Measurements from ENCODE around the gene ASCL5.

Gene ASCL5

DNA sequence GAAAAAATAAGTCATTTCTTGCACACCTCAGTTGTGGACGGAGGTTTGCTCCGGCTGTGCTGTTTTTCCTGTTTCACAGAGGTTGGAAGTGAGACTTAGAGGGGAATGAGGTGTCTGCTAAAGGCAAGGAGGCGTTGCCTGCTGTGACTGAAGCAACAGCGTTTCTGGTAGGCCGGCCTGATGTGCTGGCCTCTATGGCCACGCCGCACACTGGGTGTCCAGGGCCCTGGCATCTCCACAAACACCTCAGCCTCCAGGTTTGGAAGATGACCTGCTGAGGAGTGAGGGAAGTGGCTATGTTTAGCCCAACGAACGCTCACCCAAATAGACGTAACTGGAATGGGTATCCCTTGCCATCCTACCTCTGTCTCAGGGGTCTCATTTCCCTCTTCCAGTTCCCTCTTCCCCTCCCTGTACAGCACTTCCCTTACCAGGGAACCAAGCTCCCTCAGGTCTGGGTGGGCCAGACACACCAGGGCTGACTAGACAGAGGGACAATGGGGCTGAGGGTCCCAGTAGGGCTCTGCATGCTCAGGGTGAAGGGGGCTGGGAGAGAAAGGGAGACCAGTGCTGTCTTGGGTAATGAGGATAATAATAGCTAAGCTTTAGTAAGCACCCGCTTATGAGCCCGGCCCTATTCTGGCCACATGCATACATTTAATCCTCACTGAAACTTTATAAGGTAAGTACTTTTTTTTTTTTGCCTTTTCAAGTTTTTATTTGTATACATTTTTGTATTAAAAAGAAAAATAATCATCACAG is 26.6 kb downstream of the ASCL5 start:
- no peak for DNase-seq (ENCODE audit: insufficient read length)
- TF ChIP-seq POLR2A (IDR thresholded peaks at IDR 0.05; ENCODE audit: low read depth, low read length) (no peak), POLR2AphosphoS5 (IDR thresholded peaks at IDR 0.05; ENCODE audit: low read depth, low read length) (no peak), TAF1 (IDR thresholded peaks at IDR 0.05; ENCODE audit: borderline replicate concordance, low read depth, low read length) (no peak)
- FAIRE-seq, result no peak

DNA sequence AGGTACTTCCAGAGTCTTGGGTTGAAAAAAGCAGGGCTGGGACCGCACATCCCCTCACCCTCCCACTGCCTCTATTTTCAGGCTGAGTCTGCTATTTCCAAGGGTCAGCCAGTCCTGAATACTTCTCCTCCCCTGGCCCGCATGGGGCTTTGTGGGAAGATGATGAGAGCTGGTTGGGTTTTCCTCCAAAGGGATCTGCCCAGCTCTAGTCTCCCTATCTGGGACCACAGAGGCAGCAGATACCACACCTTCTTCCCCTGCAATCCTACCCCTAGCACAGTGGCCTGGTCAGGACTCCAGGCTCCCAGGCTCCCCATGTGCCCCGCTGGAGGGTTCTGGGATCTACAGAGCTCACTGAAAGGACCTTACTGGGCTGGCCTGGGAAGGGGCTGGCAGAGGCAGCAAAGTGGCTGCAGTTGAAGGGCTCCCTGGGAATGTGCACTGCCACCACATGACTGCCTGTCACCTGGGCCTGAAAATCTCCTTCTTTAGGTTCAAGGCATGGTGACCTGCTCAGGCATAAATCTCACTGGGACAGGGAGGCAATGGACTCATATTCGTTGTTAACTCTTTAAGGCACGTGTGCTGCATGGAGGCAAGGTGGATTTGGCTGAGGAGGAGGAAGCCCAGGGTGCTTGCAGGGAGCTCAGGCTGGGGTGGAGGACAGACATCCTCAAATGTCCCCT is 27.8 kb downstream of the ASCL5 start:
- DNase-seq (ENCODE audit: insufficient read length) (no peak), FAIRE-seq (no peak)
- TF ChIP-seq TAF1 (IDR thresholded peaks at IDR 0.05; ENCODE audit: borderline replicate concordance, low read depth, low read length) (no peak), POLR2A (IDR thresholded peaks at IDR 0.05; ENCODE audit: low read depth, low read length) (no peak), POLR2AphosphoS5 (IDR thresholded peaks at IDR 0.05; ENCODE audit: low read depth, low read length) (no peak)

DNA sequence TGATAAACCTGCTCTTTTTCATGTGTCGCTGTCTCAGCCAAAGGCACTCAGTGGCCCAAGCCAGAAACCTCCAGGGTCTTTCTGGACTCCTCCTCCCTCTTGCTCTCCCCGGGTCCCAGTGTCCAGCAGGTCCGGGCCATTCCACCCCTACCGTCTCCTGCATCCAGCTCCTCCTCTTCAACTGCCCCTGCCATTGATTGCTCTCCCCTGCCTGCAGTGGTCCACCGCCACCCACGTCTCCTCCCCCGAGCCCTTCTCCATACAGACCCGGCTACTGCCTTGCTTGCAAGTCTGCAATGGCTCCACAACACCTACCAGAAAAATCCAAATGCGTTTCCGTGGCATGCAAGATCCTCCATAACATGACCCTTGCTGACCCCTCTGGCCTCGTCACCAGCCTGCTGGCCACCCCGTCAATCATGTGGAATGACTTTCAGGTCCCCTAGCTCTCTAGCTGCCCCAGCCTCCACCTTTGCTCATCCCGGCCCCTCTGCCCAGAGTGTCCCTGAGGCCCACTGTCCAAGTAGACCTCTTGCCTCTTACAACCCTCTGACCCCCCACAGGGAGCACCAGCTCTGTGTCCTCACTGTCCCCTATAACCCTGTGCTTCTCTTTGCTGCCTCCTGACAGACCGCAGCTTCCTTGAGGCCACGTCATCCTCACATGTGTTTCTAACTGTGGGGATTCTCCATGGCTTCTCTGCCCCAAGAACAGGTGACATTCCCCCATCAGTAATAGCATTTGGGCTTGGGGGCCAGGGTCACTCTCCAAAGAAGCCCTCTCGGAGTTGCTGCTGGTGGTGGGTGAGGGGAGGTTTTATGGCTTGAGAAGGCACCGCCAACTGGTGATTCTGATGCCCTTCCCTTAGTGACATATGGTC is 29.8 kb downstream of the ASCL5 start:
- FAIRE-seq (no peak), DNase-seq (ENCODE audit: insufficient read length) (no peak)
- TF ChIP-seq POLR2A (IDR thresholded peaks at IDR 0.05; ENCODE audit: low read depth, low read length), result no peak
- TF ChIP-seq POLR2AphosphoS5 (IDR thresholded peaks at IDR 0.05; ENCODE audit: low read depth, low read length), result no peak
- TF ChIP-seq TAF1 (IDR thresholded peaks at IDR 0.05; ENCODE audit: borderline replicate concordance, low read depth, low read length), result no peak

DNA sequence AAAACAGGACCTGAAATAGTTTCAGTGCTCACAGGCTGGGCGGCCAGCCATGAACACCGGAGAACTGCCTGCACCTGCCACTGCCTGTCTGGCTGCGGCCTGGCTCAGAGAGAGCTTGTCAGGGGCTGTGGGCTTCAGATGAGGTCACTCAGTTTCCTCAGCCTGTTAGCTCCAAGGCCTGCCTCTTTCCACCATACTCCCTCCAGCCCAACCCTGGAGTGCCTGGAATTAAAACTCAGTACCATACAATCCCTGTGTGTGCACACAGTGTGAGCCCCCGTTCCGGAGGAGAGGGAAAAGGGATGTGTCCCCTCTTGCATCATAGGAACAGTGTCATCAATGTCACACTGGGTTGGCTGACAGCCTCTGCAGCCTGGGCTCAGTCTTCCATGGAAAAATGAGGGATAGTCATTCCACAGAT is 30.9 kb downstream of the ASCL5 start:
- no peak for FAIRE-seq
- DNase-seq (ENCODE audit: insufficient read length), result no peak
- TF ChIP-seq POLR2A (IDR thresholded peaks at IDR 0.05; ENCODE audit: low read depth, low read length) (no peak), POLR2AphosphoS5 (IDR thresholded peaks at IDR 0.05; ENCODE audit: low read depth, low read length) (no peak), TAF1 (IDR thresholded peaks at IDR 0.05; ENCODE audit: borderline replicate concordance, low read depth, low read length) (no peak)

DNA sequence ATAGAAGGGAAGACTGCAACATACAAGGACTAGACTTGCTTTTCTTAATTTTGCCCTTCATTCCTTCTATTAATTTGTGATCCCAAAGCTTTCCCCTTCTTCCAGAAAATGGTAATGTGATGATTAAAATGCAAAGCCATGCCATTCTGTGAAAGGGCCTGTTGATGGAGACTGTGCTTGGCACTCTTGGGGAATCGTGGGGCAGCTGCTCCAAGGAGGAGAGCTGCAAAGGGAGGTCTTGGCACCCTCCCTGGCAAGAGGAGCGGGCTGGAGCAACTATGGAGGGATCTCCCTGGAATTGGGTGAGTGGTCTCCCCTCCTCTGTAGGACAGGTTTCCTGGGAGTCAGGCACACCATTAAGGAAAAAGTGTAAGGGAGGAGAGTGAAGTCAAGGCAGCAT is 31.4 kb downstream of the ASCL5 start:
- TF ChIP-seq TAF1 (IDR thresholded peaks at IDR 0.05; ENCODE audit: borderline replicate concordance, low read depth, low read length) (no peak), POLR2AphosphoS5 (IDR thresholded peaks at IDR 0.05; ENCODE audit: low read depth, low read length) (no peak), POLR2A (IDR thresholded peaks at IDR 0.05; ENCODE audit: low read depth, low read length) (no peak)
- FAIRE-seq (no peak), DNase-seq (ENCODE audit: insufficient read length) (no peak)

DNA sequence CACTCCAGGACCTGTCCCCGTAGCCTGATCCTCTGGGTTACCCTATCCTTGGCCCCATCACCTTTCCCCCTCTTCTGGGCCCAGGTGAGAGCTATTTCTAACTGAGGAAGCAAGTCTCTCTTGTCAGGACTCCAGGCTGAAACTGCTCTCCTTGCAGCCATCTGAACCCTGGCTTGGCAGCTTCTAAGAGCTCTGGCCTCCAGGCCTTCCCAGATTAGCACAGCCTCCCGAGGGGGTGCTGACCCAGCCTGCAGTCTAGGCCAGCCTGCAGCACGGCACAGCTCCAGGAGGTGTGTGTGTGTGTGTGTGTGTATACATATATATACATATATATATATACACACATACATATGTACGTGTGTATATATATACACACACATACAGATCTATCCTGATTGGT is 32.2 kb downstream of the ASCL5 start:
- no peak for TF ChIP-seq POLR2AphosphoS5 (IDR thresholded peaks at IDR 0.05; ENCODE audit: low read depth, low read length)
- TF ChIP-seq POLR2A (IDR thresholded peaks at IDR 0.05; ENCODE audit: low read depth, low read length), result no peak
- no peak for TF ChIP-seq TAF1 (IDR thresholded peaks at IDR 0.05; ENCODE audit: borderline replicate concordance, low read depth, low read length)
- FAIRE-seq (no peak), DNase-seq (ENCODE audit: insufficient read length) (no peak)

DNA sequence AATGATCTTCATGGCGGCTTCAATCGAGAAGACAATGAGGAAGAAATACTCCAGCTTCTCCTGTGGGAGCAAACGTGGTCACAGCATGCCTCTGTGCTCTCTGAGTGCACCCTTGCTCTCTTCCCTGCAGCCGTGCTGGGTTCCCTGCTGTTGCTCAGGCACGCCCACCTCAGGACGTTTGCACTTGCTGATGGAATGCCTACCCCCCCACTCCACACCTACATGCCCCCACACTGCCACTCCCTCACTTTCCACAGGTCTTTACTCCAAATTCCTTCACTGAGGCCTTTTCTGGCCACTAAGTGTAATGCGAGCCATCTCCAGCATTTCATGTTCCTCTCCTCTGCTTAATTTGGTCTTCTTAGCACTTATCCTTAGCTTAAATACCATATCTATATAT is 33.0 kb downstream of the ASCL5 start:
- no peak for DNase-seq (ENCODE audit: insufficient read length)
- FAIRE-seq, result no peak
- TF ChIP-seq TAF1 (IDR thresholded peaks at IDR 0.05; ENCODE audit: borderline replicate concordance, low read depth, low read length), result no peak
- TF ChIP-seq POLR2AphosphoS5 (IDR thresholded peaks at IDR 0.05; ENCODE audit: low read depth, low read length), result no peak
- no peak for TF ChIP-seq POLR2A (IDR thresholded peaks at IDR 0.05; ENCODE audit: low read depth, low read length)

DNA sequence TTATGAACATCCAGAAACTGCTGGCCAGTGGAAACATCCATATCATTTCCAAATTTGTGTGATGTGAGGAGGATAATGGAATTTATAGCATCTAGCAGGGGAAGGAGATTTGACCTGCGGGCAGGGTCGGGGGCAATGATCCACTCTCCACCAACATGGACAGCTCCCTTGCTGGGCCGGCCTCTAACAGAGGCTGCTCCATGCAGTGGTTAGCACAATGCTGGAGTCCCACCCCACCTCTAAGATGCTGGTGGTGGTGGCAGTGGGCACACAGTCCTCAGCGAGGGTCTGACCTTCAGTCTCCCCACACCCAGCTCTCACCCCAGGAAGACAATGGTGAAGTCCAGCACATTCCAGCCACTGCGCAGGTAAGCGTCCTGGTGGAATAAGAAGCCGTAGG is 33.4 kb downstream of the ASCL5 start:
- no peak for FAIRE-seq
- no peak for DNase-seq (ENCODE audit: insufficient read length)
- no peak for TF ChIP-seq POLR2A (IDR thresholded peaks at IDR 0.05; ENCODE audit: low read depth, low read length)
- no peak for TF ChIP-seq TAF1 (IDR thresholded peaks at IDR 0.05; ENCODE audit: borderline replicate concordance, low read depth, low read length)
- no peak for TF ChIP-seq POLR2AphosphoS5 (IDR thresholded peaks at IDR 0.05; ENCODE audit: low read depth, low read length)

DNA sequence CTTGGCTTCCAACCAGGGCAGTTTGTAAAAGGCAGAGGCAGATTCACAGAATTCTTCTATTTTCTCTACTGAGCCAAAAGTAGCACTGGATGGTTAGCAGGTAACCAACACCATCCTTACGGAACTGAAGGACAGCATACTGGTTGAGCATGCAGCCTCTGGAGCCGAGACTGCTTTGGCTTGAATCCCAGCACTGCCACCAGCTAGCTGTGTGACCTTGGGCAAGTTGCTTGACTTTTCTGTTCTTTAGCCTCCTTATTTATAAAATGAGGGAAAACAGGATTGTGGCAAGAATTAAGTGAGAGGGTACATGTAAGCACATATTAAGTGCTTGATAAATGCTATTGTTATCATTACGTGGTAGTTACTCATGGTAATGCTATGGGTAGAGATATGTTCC is 34.2 kb downstream of the ASCL5 start:
- FAIRE-seq (no peak), DNase-seq (ENCODE audit: insufficient read length) (no peak)
- TF ChIP-seq TAF1 (IDR thresholded peaks at IDR 0.05; ENCODE audit: borderline replicate concordance, low read depth, low read length) (no peak), POLR2AphosphoS5 (IDR thresholded peaks at IDR 0.05; ENCODE audit: low read depth, low read length) (no peak), POLR2A (IDR thresholded peaks at IDR 0.05; ENCODE audit: low read depth, low read length) (no peak)

DNA sequence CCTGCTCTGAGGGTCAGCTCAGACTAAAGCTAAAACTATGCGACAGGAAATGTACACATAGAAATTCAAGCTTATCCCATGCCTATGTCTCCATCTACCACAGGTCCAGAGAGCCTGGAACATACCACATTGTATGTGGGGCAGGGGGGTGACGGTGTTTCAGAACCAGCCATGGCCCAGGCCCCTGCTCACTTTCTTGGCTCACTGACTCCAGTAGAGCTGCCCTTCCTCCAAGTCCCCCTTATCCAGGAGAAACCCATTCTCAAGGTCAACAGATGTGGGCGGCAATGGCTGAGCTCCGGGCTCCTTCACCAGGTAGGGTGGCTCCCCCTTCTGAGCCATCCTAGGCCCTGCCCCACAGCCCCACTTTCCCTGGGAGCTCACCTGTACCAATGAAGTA is 35.7 kb downstream of the ASCL5 start:
- TF ChIP-seq POLR2AphosphoS5 (IDR thresholded peaks at IDR 0.05; ENCODE audit: low read depth, low read length) (no peak), TAF1 (IDR thresholded peaks at IDR 0.05; ENCODE audit: borderline replicate concordance, low read depth, low read length) (no peak), POLR2A (IDR thresholded peaks at IDR 0.05; ENCODE audit: low read depth, low read length) (no peak)
- FAIRE-seq, result no peak
- DNase-seq (ENCODE audit: insufficient read length), result no peak

DNA sequence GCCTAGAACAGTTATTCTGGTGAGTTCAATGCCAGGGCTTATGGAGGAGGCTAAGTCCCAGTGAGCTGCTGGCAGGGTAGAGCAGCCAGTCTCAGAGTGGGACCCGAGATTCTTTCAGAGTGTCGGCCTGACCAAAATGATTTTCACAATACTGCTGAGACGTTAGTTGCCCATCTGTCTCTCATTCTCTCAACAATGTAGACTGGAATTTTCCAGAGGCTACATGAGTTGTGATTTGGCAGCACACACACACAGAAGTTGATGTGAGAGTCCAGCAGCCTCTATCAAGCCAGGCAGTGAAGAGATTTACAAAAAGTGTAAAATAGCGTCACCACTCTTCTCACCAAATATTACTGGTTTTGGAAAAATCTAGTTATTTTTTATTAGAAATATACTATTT is 36.4 kb downstream of the ASCL5 start:
- FAIRE-seq (no peak), DNase-seq (ENCODE audit: insufficient read length) (no peak)
- no peak for TF ChIP-seq TAF1 (IDR thresholded peaks at IDR 0.05; ENCODE audit: borderline replicate concordance, low read depth, low read length)
- no peak for TF ChIP-seq POLR2A (IDR thresholded peaks at IDR 0.05; ENCODE audit: low read depth, low read length)
- TF ChIP-seq POLR2AphosphoS5 (IDR thresholded peaks at IDR 0.05; ENCODE audit: low read depth, low read length), result no peak
